ENCODE data around the gene TNNI3K.

Gene TNNI3K

DNA sequence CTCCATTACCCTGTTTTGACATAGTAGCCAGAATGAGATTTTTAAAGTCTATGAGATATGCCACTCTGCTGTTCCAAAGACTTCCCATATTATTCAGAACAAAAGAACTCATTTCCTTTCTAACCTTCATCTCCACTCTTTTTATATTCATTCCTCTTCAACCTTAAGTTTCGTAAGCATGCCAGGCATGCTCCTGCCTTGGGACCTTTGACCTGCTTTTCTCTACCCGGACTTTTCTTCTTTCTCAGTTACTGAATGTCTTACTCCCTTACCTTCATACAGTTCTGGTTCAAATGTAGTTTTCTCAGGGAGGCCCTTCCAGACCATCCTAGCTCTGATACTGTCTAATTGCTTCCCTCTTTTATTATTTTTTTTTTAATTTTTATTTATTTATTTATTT lies 81.1 kb downstream of the TNNI3K start:
- DNase-seq (ENCODE audit: low read depth), result no peak

DNA sequence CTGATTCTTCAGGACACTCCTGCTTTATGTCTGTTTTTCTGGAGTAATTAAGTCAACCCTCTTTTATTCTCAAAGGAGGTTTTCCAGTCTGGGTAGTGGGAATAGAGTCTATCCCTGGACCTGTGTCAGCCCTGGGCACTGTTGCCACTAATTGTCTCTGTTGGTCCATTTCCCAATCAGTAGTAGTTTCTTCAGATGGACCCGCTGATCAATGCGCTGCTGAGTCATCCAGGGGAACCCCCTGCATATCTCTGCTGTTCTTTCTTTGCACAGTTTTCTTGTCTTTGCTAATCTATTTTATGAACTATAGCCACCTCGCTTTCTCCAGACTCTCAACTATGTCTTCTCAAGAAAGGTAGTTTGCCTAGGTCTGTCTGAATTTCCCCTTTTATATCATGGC lies 82.5 kb downstream of the TNNI3K start:
- DNase-seq (ENCODE audit: low read depth), result no peak

DNA sequence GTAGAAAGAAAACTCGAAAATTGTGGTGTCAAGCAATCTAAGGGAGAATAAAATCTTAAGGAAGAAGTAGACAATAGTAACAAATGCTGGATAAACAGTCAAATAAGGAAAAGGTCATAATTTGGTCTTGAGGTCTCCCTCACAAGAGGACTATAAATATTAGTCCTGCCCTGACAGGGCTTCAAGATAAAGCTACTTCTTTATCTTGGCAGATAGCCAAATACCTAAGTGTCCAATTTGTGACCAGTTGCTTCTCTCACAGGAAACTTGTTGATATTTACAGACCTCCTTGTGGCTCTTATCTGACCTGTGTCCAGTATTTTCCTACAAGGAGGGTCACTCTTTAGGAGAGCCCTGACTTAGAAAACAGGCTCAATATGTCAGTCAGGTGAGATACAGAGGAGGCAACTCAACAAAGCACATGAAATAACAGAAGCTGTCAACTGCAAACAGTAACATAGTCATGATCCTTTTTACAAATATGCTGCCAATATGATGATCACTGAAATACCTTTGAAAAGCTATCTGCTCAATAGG lies 88.8 kb downstream of the TNNI3K start:
- DNase-seq (ENCODE audit: low read depth), result no peak

DNA sequence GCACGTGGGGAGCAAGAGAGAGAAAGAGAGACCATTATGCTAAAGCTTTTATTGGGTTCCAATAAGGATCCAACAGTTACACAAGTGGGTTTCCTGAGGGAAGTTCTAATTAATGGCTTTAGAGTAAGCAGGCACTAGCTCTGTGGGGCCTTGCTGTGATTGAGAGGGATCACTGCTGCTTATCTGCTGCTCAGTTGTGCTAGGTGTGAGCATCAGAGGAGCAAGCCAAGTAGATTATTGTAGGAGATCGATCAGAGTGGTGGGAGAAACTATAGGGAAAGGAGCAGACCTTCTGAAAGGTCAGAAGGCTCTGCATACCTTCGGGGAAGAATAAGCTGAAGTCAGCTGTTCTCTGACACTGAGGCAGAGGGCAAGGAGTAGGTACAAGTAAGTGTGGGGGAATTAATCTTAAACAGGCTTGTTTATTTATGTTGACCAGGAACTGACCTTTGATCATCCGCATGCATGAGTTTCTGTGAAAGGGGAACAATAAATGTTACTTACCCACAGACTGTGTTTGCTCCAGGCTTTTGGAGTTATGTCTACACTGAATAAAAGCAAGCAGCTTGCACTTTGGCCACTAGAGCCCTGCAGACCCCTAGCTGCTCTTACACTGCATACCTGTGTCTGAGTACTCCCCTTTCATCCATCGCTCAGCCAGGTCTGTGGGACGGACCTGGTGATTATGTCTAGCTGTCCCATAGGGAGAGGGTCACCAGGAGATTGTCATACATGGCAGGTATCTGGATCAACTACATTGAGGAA lies 89.7 kb downstream of the TNNI3K start:
- DNase-seq (ENCODE audit: low read depth), result no peak

DNA sequence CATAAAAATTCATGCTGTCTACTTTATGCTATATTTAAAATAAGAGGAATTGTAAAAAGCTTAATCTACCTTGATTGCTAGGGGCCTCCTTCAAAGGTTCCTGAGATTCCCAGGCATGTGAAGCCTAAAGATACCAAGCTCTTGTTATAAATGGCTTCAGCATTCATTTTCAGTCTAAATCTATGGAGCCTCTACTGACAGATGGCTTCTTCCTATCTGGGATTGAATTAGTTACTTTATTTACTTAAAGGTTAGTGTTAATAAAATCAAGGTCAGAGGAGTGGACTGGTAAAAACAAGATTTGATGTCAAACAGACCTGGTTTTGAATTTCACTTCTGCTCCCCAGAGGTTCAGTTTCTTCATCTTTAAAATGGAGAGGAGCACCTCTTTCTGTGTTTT lies 93.7 kb downstream of the TNNI3K start:
- no peak for DNase-seq (ENCODE audit: low read depth)

DNA sequence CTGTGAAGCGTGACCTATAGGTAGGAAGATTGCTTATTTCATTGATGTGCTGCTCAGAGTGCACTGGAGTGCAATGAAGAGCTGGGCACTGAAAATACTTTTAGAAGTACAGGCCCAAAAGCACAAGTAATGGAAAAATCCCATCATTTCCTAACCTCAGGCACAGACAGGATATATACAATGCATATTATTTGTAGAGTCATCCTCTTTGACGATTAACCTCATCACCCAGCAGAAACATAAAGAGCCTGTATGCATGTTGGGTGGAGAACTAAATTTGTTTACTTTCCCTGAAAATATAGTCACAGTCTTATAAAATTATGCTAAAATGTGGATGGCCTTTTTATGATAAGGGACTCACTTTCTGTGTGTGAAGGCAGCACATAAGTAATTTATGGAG lies 98.1 kb downstream of the TNNI3K start:
- DNase-seq (ENCODE audit: low read depth), result no peak

DNA sequence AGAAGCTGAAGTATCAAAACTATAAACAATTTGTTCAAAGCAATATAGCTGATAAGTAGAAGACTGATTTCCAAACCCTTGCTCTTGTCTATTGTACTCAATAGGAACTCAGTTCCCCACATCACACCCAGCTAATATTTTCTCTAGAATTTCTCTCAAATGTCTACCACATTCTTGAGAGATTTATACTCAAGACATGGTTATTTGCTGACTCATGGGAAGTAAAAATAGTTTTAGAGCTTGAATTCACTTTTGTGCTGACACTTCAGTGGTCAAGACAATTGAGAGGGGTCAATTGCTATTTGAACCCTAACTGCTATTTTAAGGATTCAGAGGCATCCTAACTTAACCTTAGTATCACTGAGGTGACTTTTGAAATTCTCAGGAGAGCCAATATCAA lies 99.0 kb downstream of the TNNI3K start:
- no peak for DNase-seq (ENCODE audit: low read depth)

DNA sequence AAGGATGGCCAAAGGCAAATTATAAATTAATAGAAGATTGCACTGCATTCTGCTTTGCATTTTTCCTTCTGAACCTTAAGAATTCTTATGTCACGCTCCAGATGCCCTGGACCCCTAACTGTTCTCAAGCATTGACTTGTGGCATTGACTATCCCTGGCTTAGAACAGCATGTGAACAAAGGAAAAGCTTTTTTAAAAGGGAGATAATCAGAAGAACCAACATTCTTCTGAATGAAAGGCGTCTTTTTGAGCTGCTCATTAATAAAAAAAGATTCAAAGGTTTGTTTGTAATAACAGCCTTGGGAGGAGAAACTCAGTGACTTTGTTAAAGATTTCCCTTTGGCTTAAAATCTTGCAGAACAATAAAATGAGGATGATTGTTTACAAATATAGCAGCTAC lies 105.5 kb downstream of the TNNI3K start:
- DNase-seq (ENCODE audit: low read depth), result no peak

DNA sequence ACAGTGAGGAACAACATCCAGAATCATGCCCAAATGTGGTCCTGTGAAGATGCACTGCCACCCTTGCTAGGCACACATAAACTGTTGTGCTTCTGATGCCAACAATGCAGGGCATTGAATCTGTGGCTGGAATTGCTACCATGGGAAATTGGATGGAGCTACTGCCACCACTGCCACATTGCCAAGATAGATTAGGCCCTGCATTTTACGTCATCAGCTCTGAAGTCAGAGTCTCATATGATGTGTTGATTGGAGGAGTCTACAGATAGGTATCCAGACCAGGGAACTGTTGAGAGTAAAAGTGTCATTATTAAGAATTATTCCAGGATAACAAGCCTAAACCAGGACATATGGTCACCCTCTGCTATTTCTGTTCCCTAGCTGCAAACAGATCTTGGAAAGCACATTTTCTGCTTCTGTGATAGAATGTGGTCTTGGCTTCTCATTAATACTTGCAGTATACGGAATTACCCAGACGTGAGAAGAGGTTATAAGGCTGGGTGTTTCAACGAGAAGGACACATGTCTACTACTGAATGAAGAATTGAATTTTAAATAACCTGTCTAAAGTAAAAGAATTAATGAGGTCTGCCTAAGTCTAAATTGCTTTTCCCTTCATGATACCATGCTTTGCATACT lies 106.6 kb downstream of the TNNI3K start:
- DNase-seq (ENCODE audit: low read depth), result no peak

DNA sequence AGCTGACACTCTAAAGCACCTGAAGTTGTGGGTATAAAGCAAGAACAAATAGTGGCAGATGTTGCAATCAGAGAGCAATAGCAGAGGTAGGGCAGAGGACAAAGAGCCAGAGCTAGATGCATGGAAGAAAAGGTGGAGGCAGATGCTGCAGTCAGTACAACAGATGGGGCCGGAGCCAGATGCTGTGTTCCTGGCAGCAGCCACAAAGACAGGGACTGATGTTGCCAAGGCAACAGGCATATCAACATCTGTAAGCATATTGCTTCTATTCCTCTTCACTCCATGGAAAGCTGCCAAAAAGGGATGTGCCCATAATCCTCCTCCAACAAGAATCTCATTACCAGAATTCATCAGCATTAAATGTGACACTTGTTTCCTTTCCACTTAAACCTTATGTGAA lies 108.0 kb downstream of the TNNI3K start:
- no peak for DNase-seq (ENCODE audit: low read depth)

DNA sequence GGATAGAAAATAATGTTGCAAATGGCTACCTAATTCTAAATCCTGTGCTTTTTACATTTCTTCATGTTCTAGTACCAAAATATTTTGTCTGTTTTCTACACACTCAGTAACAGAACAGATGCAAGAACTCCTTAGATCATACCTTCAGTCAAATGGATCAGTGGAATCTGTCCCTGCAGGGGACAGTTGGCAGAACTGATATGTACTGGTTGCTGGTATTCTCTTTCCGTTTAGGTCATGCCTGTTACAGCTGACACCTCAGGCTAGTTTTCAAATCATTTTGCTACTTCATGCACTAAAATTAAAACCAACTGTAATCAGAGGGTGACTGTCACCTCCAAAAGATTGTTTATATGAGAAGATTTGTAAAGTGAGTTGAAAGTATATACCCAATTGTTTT lies 109.2 kb downstream of the TNNI3K start:
- DNase-seq (ENCODE audit: low read depth), result no peak

DNA sequence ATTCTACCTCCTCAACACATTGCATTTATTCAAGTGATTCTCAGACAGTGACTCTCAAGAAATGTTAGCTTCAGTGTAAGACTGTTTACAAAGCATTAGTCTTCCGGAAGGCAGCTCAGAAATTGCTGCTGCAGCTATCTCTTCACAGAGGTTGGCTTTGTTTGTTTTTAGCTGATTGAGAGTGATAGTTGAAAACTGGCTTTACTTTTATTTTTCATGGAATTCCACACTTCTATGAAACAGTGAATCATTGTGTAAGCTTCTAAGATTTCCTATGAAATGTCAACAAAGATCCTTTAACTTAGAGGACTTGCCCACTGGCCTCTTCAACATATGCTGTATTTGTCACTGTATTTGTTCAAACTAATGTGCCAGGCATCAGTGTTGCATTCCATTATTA lies 121.3 kb downstream of the TNNI3K start:
- DNase-seq (ENCODE audit: low read depth), result no peak

DNA sequence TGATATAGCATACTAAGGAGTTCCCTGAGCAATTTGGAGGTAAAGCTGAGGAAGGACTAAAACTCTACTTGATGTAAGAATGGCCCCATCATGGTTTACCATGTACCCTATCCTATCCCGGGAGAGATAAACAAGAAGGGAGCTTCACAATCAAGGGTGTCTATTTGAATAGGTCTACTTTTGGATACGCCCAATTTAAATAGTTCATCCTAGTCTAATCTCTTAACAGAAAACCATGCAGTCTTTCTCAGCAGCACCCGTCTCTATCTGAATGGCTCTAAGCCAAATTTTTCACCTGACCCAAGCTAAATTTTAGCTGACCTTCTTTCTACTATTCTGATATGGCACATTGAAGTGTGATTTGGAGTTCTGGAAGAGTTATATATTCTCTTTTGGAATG lies 122.0 kb downstream of the TNNI3K start:
- no peak for DNase-seq (ENCODE audit: low read depth)

DNA sequence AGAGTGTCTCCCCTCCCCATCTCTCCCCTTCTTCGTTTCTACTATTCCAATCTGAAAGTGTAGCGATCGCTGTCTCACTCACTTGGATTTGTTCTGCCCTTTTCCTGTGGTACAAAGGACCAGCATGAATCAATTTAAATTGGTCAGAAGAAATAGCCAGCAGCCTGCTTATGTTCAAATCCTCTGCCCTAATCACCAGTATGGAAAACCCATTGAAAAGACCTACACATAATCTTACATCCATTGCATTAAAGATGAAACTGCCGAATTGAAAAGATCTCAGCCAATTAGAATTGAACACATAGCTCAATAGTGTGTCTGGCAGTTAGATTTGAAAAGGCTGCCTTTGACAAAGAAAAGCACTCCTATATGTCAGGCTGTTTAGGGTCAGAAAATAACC lies 122.6 kb downstream of the TNNI3K start:
- DNase-seq (ENCODE audit: low read depth), result no peak

DNA sequence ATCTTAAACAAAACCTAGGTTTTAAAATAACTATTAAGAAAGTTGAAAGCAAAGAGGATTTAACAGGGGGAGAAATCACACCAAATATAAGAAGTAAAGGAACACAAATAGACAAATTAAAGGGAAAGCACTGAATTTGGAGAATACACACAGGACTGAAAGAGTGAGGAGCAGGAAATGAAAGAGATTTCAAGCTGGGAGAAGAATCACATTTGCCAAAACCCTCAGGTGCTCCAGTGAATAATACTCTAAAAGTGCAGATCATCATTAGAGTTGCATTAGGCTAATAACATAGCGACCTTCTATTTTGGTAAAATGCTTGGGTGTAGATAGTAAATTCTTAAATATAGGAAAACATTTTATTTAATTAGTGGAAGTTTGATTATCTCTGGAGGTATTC lies 127.5 kb downstream of the TNNI3K start:
- DNase-seq (ENCODE audit: low read depth), result no peak

DNA sequence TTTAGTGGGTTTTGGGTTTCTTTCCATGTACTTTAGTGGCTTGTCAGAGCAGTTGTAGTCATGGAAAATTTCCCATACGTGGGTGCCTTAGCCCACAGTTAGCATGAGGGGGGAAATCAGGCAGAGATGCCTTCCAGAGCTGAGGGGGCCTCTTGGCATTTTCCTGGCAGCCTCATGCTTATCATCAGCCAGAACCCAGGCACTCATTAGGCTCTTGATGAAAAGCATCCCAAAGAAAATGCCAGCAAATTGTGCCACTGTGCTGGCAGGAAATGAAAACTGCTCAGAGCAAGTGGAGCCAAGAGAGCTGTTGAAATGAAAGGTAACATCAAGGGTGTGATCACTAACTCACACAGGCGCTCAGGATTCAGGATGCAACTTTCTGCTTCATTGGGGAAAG lies 128.0 kb downstream of the TNNI3K start:
- no peak for DNase-seq (ENCODE audit: low read depth)

DNA sequence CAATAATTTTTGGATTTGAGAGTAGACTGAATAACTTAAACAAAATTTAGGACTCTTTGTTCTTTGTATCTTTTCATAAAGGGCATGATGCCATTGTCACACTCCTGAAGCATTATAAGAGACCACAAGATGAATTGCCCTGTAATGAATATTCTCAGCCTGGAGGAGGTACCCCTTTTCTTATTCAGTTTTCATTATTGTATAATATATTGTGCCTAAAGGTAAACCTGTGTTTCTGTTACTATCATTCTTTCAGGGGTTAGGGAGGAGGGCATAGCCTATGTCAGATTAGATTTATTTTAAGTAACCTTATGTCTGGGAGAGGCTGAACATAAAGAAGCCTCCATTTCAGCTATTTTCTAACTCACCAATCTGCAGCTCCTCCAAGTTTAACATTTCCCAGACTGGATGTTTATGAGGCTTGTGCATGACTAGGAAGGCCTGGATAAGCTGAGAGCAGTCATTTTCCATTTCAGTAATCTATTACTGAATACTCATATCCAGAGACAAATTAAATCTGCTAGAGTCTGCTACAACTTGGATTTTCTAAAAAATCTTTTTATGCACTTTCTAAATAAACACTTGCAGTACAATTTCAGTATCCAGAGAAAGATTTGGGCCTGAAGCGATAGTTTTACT lies 132.1 kb downstream of the TNNI3K start:
- DNase-seq (ENCODE audit: low read depth), result no peak

DNA sequence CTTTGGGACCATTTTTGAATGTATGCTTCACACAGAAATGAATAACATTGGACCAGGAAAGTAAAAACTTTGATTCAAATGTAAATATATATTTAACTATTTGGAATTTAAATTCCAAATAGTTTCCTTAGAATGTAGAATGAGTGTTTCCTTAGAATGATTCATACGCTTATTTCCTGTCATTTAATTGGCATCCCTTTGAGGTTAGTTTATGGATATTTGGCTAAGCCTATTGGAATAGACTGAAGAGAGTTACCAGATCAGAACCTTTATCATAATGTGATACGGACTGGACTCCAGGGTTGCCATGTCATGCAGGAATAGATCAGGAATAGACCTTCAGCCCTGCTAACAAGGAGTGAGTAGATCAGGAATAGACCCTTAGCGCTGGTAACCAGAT lies 133.1 kb downstream of the TNNI3K start:
- DNase-seq (ENCODE audit: low read depth), result no peak

DNA sequence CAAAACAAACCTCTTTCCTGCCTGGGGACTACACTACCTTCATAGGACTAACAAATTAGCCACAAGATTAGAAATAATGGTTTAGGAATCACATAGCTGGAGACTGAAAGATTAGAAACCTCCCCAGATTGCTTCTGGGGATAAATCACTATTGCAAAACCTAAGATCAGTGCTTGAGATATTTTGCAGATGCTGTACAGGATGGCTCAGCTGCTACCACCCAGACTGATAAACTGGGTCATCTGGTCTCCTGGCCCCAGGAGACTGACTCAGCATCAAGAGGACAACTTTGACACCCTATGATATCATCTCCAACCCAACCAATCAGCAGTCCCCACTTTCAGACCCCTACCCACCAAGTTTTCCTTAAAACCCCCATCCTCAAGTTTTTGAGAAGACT lies 140.2 kb downstream of the TNNI3K start:
- no peak for DNase-seq (ENCODE audit: low read depth)

DNA sequence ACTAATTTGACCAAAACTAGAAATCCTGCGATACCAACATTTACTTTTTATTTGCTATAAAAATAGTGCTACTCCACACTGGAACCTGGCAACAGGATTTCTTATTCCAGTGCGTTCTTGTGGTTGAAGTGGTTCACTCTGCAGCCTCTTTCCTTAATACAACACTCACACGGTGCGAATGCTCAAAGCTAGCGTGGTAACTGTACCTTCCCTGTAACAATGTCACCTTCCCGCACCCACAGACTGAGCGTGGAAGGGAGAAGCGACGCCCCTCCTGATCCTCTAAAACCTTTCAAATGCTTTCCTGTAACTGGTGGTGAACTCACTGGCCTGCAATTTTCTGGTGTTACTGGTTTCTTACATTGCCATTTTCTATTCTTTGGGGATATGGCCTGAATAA lies 145.1 kb downstream of the TNNI3K start:
- DNase-seq (ENCODE audit: low read depth), result no peak

DNA sequence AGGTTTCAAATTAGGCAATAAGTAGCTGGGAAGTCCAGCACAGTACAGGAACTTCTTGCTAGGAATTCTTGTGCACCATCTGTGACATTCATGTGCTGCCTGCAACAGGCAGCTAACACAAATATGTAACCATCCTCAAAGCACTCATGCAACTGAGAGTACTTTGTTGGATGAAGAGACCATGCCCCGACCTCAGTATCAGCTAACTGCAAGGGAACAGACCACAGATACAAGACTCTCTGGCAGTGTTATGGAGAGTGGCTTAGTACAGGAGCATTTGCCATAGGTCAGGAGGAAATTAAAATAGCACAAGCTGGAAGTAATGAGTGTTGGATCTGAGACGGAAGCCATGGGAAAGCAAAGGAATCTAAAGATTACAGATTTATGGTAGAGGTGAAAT lies 153.7 kb downstream of the TNNI3K start:
- DNase-seq (ENCODE audit: low read depth), result no peak

DNA sequence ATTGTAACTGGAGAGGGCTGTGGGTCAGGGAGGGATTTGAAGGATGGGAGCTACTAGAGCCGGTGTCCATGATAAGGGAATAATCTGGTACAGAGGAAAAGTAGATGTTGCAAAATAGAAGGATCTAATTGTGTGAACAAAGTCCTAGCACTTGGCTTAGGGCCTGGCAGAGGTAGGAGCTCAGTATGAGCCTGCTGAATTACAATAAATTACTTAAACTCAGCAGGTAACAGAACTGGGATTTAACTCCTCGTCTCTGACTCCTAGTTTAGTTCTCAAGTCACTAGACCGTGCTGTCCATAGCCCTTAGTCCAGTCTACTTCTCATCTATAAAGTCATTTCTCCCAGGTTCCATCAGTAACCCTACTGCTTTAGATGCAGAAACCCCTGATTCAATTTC lies 157.0 kb downstream of the TNNI3K start:
- DNase-seq (ENCODE audit: low read depth), result no peak

DNA sequence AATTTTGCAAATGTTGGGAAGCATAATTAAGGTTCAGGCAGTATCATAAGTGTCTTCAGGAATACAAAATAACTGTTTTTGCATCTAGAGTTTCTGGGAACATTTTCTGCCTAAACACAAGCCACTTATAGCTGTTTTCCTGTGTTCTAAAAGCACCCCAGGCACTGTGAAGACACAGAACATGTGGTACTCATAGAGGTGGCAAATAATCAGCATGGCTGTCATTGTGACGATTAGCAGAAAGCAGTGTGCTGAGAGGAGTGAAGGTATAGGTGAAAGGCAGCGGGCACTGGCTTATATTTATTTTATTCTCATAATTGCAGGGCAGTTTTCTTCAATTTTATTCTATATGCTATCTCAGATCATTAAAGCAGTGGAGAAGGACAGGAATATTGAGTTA lies 157.7 kb downstream of the TNNI3K start:
- DNase-seq (ENCODE audit: low read depth), result no peak

Measured in stimulated activated CD8-positive, alpha-beta memory T cell treated with anti-CD3 and anti-CD28 coated beads, Interleukin-15, amount 100 ng/mL, for 1 hour (primary cell).